Astrocyte (in vitro differentiated cells and primary cell): ENCODE results near the gene TTC34. TPM values are rescaled to one million over a fixed set of nuclear protein-coding genes. Genes with fewer than 3 reads are reported as not detected.
"Not testable (repeated sequence)": the region's sequence is repeated elsewhere in the genome, so short reads cannot be mapped to it uniquely, and the experiment has no call there.

Experiments
- DNase-seq: peaks from one replicate; pipeline ENCODE4 v3.0.0-alpha.2; 2010; ENCODE audit warnings: low read depth
- FAIRE-seq: peaks from 2 replicates; lab custom pipeline; 2011; peaks lifted over from hg19 to GRCh38; lab: Jason Lieb, UNC
- H2AFZ ChIP-seq: 2 replicates; pipeline ENCODE4 v1.6.0; 2012; ENCODE audit warnings: low read depth, low read length, inconsistent platforms
- H3K27ac ChIP-seq: 2 replicates; pipeline ENCODE4 v1.5.1; 2011; ENCODE audit warnings: low read depth, low read length, inconsistent platforms
- H3K27me3 ChIP-seq: 2 replicates; pipeline ENCODE4 v1.6.0; 2011; ENCODE audit warnings: low read length, inconsistent platforms; ENCODE audit not compliant: insufficient read depth
- H3K36me3 ChIP-seq: 2 replicates; pipeline ENCODE4 v1.5.1; 2011; ENCODE audit warnings: low read length, inconsistent platforms; ENCODE audit not compliant: insufficient read depth
- H3K4me1 ChIP-seq: 2 replicates; pipeline ENCODE4 v1.5.1; 2011; ENCODE audit warnings: low read length, inconsistent platforms; ENCODE audit not compliant: insufficient read depth
- H3K4me2 ChIP-seq: 2 replicates; pipeline ENCODE4 v1.6.0; 2012; ENCODE audit warnings: low read length, inconsistent platforms
- H3K4me3 ChIP-seq: 2 replicates; pipeline ENCODE4 v1.5.1; 2011; ENCODE audit warnings: low read depth, mild to moderate bottlenecking, low read length, inconsistent platforms; ENCODE audit not compliant: insufficient read depth
- H3K79me2 ChIP-seq: 2 replicates; pipeline ENCODE4 v1.6.0; 2012; ENCODE audit warnings: mild to moderate bottlenecking, low read length, inconsistent platforms; ENCODE audit not compliant: insufficient read depth
- H3K9ac ChIP-seq: 2 replicates; pipeline ENCODE4 v1.6.0; 2012; ENCODE audit warnings: mild to moderate bottlenecking, low read length, inconsistent platforms
- H3K9me3 ChIP-seq: 2 replicates; pipeline ENCODE4 v1.5.1; 2012; ENCODE audit warnings: low read depth, mild to moderate bottlenecking, low read length, inconsistent platforms; ENCODE audit not compliant: insufficient read depth
- H4K20me1 ChIP-seq: 2 replicates; pipeline ENCODE4 v1.6.0; 2012; ENCODE audit warnings: low read length, inconsistent platforms; ENCODE audit not compliant: insufficient read depth
- H3K27ac Mint-ChIP-seq: one replicate; pipeline ENCODE4 v1.8.0; 2021; ENCODE audit warnings: mild to moderate bottlenecking, mixed read lengths; ENCODE audit not compliant: unreplicated experiment
- H3K27me3 Mint-ChIP-seq: one replicate; pipeline ENCODE4 v1.8.0; 2021; ENCODE audit warnings: low read depth, mixed read lengths; ENCODE audit not compliant: unreplicated experiment
- H3K36me3 Mint-ChIP-seq: one replicate; pipeline ENCODE4 v1.8.0; 2021; ENCODE audit warnings: low read depth, mixed read lengths; ENCODE audit not compliant: unreplicated experiment
- H3K4me1 Mint-ChIP-seq: one replicate; pipeline ENCODE4 v1.8.0; 2021; ENCODE audit warnings: low read depth, mixed read lengths; ENCODE audit not compliant: unreplicated experiment
- H3K4me3 Mint-ChIP-seq: one replicate; pipeline ENCODE4 v1.8.0; 2021; ENCODE audit warnings: mild to moderate bottlenecking, moderate library complexity, mixed read lengths; ENCODE audit not compliant: unreplicated experiment
- H3K9me3 Mint-ChIP-seq: one replicate; pipeline ENCODE4 v1.8.0; 2021; ENCODE audit warnings: mild to moderate bottlenecking, mixed read lengths; ENCODE audit not compliant: unreplicated experiment
- total RNA-seq: library from RNA; stranded (reverse); gene quantifications from 2 replicates; pipeline ENCODE4 v1.2.1, GENCODE V29; 2021

Gene TTC34
- total RNA-seq, 1 donor from 2014 or later: 0.39 TPM

DNA sequence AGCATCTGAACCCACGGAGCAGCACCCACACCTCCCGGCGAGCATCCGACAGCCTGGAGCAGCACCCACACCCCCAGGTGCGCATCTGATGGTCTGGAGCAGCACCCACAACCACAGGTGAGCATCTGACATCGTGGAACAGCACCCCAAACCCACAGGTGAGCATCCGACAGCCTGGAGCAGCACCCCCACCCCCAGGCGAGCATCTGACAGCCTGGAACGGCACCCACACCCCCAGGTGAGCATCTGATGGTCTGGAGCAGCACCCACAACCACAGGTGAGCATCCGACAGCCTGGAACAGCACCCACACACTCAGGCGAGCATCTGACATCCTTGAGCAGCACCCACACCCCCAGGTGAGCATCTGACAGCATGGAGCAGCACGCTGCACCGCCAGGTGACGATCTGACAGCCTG, 114.3 kb downstream of the TTC34 start:
- H3K4me1 ChIP-seq, H3K36me3 ChIP-seq, H3K36me3 Mint-ChIP-seq, DNase-seq, H3K27me3 ChIP-seq, H3K4me2 ChIP-seq, FAIRE-seq, H3K4me3 ChIP-seq, H4K20me1 ChIP-seq, H3K4me1 Mint-ChIP-seq, H3K27ac ChIP-seq, H3K4me3 Mint-ChIP-seq, H3K27me3 Mint-ChIP-seq, H3K27ac Mint-ChIP-seq, H3K9ac ChIP-seq, H3K9me3 ChIP-seq, H3K9me3 Mint-ChIP-seq, H2AFZ ChIP-seq, H3K79me2 ChIP-seq: not testable (repeated sequence)

- not testable (repeated sequence) for H4K20me1 ChIP-seq, H3K4me3 Mint-ChIP-seq, H3K36me3 Mint-ChIP-seq, H3K9ac ChIP-seq, H3K4me2 ChIP-seq, H3K79me2 ChIP-seq, H3K4me3 ChIP-seq, H3K27me3 ChIP-seq, H3K4me1 Mint-ChIP-seq, FAIRE-seq, H3K36me3 ChIP-seq, H3K27ac Mint-ChIP-seq, H3K9me3 ChIP-seq, DNase-seq, H3K9me3 Mint-ChIP-seq, H3K27me3 Mint-ChIP-seq, H3K4me1 ChIP-seq, H2AFZ ChIP-seq, H3K27ac ChIP-seq
Measured at GRCh38 chr1:2686091-2686863, 115.2 kb downstream of the TTC34 start.

GRCh38 chr1:2685671-2686070, 115.8 kb downstream of the TTC34 start:
- not testable (repeated sequence) for H3K4me1 Mint-ChIP-seq, H3K27ac ChIP-seq, H3K9me3 ChIP-seq, H3K27me3 Mint-ChIP-seq, H3K27me3 ChIP-seq, H2AFZ ChIP-seq, H3K36me3 Mint-ChIP-seq, H3K4me3 Mint-ChIP-seq, DNase-seq, FAIRE-seq, H3K9ac ChIP-seq, H3K4me3 ChIP-seq, H3K36me3 ChIP-seq, H3K79me2 ChIP-seq, H3K27ac Mint-ChIP-seq, H3K9me3 Mint-ChIP-seq, H4K20me1 ChIP-seq, H3K4me1 ChIP-seq, H3K4me2 ChIP-seq

- not testable (repeated sequence) for H3K36me3 ChIP-seq, H3K9ac ChIP-seq, H3K9me3 ChIP-seq, H3K36me3 Mint-ChIP-seq, H3K4me3 ChIP-seq, H3K27ac Mint-ChIP-seq, H3K4me1 Mint-ChIP-seq, DNase-seq, H2AFZ ChIP-seq, H4K20me1 ChIP-seq, H3K4me2 ChIP-seq, FAIRE-seq, H3K9me3 Mint-ChIP-seq, H3K79me2 ChIP-seq, H3K4me1 ChIP-seq, H3K27me3 Mint-ChIP-seq, H3K4me3 Mint-ChIP-seq, H3K27ac ChIP-seq, H3K27me3 ChIP-seq
Measured at GRCh38 chr1:2684878-2685277, 116.6 kb downstream of the TTC34 start.

- H2AFZ ChIP-seq, H3K27me3 Mint-ChIP-seq, DNase-seq, H3K4me3 ChIP-seq, H3K27me3 ChIP-seq, H3K4me1 Mint-ChIP-seq, H3K9me3 Mint-ChIP-seq, FAIRE-seq, H3K36me3 ChIP-seq, H4K20me1 ChIP-seq, H3K27ac ChIP-seq, H3K4me1 ChIP-seq, H3K4me3 Mint-ChIP-seq, H3K27ac Mint-ChIP-seq, H3K79me2 ChIP-seq, H3K9ac ChIP-seq, H3K9me3 ChIP-seq, H3K36me3 Mint-ChIP-seq, H3K4me2 ChIP-seq: not testable (repeated sequence)
Measured at GRCh38 chr1:2684000-2684399, 117.5 kb downstream of the TTC34 start.

GRCh38 chr1:2683321-2683741, 118.2 kb downstream of the TTC34 start:
- H3K79me2 ChIP-seq, H4K20me1 ChIP-seq, H3K4me1 ChIP-seq, H3K27me3 ChIP-seq, H3K9me3 ChIP-seq, H3K4me3 Mint-ChIP-seq, H3K27ac ChIP-seq, H3K9ac ChIP-seq, H3K4me2 ChIP-seq, FAIRE-seq, H2AFZ ChIP-seq, H3K4me3 ChIP-seq, H3K36me3 ChIP-seq, H3K36me3 Mint-ChIP-seq, H3K4me1 Mint-ChIP-seq, DNase-seq, H3K27ac Mint-ChIP-seq, H3K27me3 Mint-ChIP-seq, H3K9me3 Mint-ChIP-seq: not testable (repeated sequence)
